ENCODE data around the gene IFITM1. TPM values are rescaled to one million over a fixed set of nuclear protein-coding genes. Genes with fewer than 3 reads are reported as not detected.
"Not testable (repeated sequence)": the region's sequence is repeated elsewhere in the genome, so short reads cannot be mapped to it uniquely, and the experiment has no call there.

Gene IFITM1
- total RNA-seq, 1 donor from 2014 or later: 526 TPM

GRCh38 chr11:350033-350722, 36.3 kb downstream of the IFITM1 start:
- not testable (repeated sequence) for DNase-seq (ENCODE audit: low read depth); H3K9ac ChIP-seq (ENCODE audit: low read length); FAIRE-seq; H3K79me2 ChIP-seq (ENCODE audit: insufficient read depth, low read length); H3K4me1 ChIP-seq (ENCODE audit: insufficient read depth, low read length); H3K4me3 Mint-ChIP-seq (ENCODE audit: unreplicated experiment); H3K9me3 Mint-ChIP-seq (ENCODE audit: unreplicated experiment); H3K4me1 Mint-ChIP-seq (ENCODE audit: low read depth, unreplicated experiment); H3K9me3 ChIP-seq (ENCODE audit: insufficient read depth, low read depth, low read length); H3K36me3 Mint-ChIP-seq (ENCODE audit: low read depth, unreplicated experiment); H3K27me3 Mint-ChIP-seq (ENCODE audit: low read depth, unreplicated experiment); H3K27me3 ChIP-seq (ENCODE audit: insufficient read depth, low read length); H3K4me3 ChIP-seq (ENCODE audit: insufficient read depth, low read depth, low read length); H3K4me2 ChIP-seq (ENCODE audit: low read length); H4K20me1 ChIP-seq (ENCODE audit: insufficient read depth, low read length); H3K27ac ChIP-seq (ENCODE audit: low read depth, low read length); H3K36me3 ChIP-seq (ENCODE audit: insufficient read depth, low read length)
- peak overlapping the region; percentile 11 for H2AFZ ChIP-seq (ENCODE audit: low read depth, low read length)
- peak overlapping the region; percentile 42 for H3K27ac Mint-ChIP-seq (ENCODE audit: unreplicated experiment)

GRCh38 chr11:350723-351255, 36.9 kb downstream of the IFITM1 start:
- no peaks in the 10 kb centered on the region for H3K9me3 ChIP-seq (ENCODE audit: insufficient read depth, low read depth, low read length)
- Mint-ChIP-seq H3K4me3 (ENCODE audit: unreplicated experiment) (no peak overlapping the region), H3K4me1 (ENCODE audit: low read depth, unreplicated experiment) (peaks cover 7% of the 10 kb centered on the region), H3K9me3 (ENCODE audit: unreplicated experiment) (no peaks in the 10 kb centered on the region), H3K27me3 (ENCODE audit: low read depth, unreplicated experiment) (peaks cover 9% of the 10 kb centered on the region), H3K36me3 (ENCODE audit: low read depth, unreplicated experiment) (no peaks in the 10 kb centered on the region), H3K27ac (ENCODE audit: unreplicated experiment) (peak overlapping the region; percentile 42)
- no peak overlapping the region for H3K4me3 ChIP-seq (ENCODE audit: insufficient read depth, low read depth, low read length)
- no peak for DNase-seq (ENCODE audit: low read depth)
- H3K36me3 ChIP-seq (ENCODE audit: insufficient read depth, low read length): no peaks in the 10 kb centered on the region
- no peak overlapping the region for H3K4me2 ChIP-seq (ENCODE audit: low read length)
- no peaks in the 10 kb centered on the region for H4K20me1 ChIP-seq (ENCODE audit: insufficient read depth, low read length)
- no peak for FAIRE-seq
- H3K79me2 ChIP-seq (ENCODE audit: insufficient read depth, low read length): no peaks in the 10 kb centered on the region
- TF ChIP-seq CTCF (IDR thresholded peaks at IDR 0.05; ENCODE audit: insufficient read depth, low read depth, low read length): no peak
- no peak for TF ChIP-seq EZH2 (IDR thresholded peaks at IDR 0.05; ENCODE audit: insufficient read depth, low read length)
- H3K9ac ChIP-seq (ENCODE audit: low read length): no peak overlapping the region
- no peak overlapping the region for H3K27ac ChIP-seq (ENCODE audit: low read depth, low read length)
- no peaks in the 10 kb centered on the region for H3K27me3 ChIP-seq (ENCODE audit: insufficient read depth, low read length)
- H2AFZ ChIP-seq (ENCODE audit: low read depth, low read length): peak overlapping the region; percentile 11
- peaks cover 10% of the 10 kb centered on the region for H3K4me1 ChIP-seq (ENCODE audit: insufficient read depth, low read length)

- no peak for DNase-seq (ENCODE audit: low read depth)
- Mint-ChIP-seq H3K4me3 (ENCODE audit: unreplicated experiment) (peak overlapping the region; percentile 64), H3K36me3 (ENCODE audit: low read depth, unreplicated experiment) (no peaks in the 10 kb centered on the region), H3K9me3 (ENCODE audit: unreplicated experiment) (no peaks in the 10 kb centered on the region), H3K27ac (ENCODE audit: unreplicated experiment) (no peak overlapping the region), H3K4me1 (ENCODE audit: low read depth, unreplicated experiment) (peaks cover 7% of the 10 kb centered on the region), H3K27me3 (ENCODE audit: low read depth, unreplicated experiment) (peaks cover 7% of the 10 kb centered on the region)
- Histone ChIP-seq H2AFZ (ENCODE audit: low read depth, low read length) (no peak overlapping the region), H3K4me1 (ENCODE audit: insufficient read depth, low read length) (peaks cover 10% of the 10 kb centered on the region), H3K4me3 (ENCODE audit: insufficient read depth, low read depth, low read length) (no peak overlapping the region), H3K27me3 (ENCODE audit: insufficient read depth, low read length) (no peaks in the 10 kb centered on the region), H3K4me2 (ENCODE audit: low read length) (no peak overlapping the region), H3K36me3 (ENCODE audit: insufficient read depth, low read length) (no peaks in the 10 kb centered on the region), H3K9me3 (ENCODE audit: insufficient read depth, low read depth, low read length) (no peaks in the 10 kb centered on the region), H3K27ac (ENCODE audit: low read depth, low read length) (no peak overlapping the region), H3K9ac (ENCODE audit: low read length) (no peak overlapping the region), H3K79me2 (ENCODE audit: insufficient read depth, low read length) (no peaks in the 10 kb centered on the region), H4K20me1 (ENCODE audit: insufficient read depth, low read length) (no peaks in the 10 kb centered on the region)
- FAIRE-seq: no peak
- no peak for TF ChIP-seq CTCF (IDR thresholded peaks at IDR 0.05; ENCODE audit: insufficient read depth, low read depth, low read length)
- TF ChIP-seq EZH2 (IDR thresholded peaks at IDR 0.05; ENCODE audit: insufficient read depth, low read length): no peak
Measured at GRCh38 chr11:351411-351810, 37.6 kb downstream of the IFITM1 start.
